ENCODE measurements around the gene CPNE7.

Gene CPNE7

GRCh38 chr16:89645122-89645521, 69.6 kb downstream of the CPNE7 start:
- H3K9ac ChIP-seq (ENCODE audit: insufficient read length, low read depth), result no peak overlapping the region
- H3K27me3 ChIP-seq (ENCODE audit: insufficient read depth, insufficient read length), result no peaks in the 10 kb centered on the region
- DNase-seq (ENCODE audit: low read depth, low spot score), result no peak
- H3K36me3 ChIP-seq (ENCODE audit: insufficient read depth, insufficient read length, low read length), result peaks cover 35% of the 10 kb centered on the region
- peaks cover 13% of the 10 kb centered on the region for H3K4me1 ChIP-seq (ENCODE audit: insufficient read depth, insufficient read length)
- no peak for TF ChIP-seq ZNF274 (IDR thresholded peaks at IDR 0.05; ENCODE audit: low read depth, low read length)
- no peak for TF ChIP-seq SUZ12 (IDR thresholded peaks at IDR 0.05; ENCODE audit: extremely low read depth, insufficient read depth, insufficient read length)
- no peak for TF ChIP-seq YY1 (IDR thresholded peaks at IDR 0.05; ENCODE audit: insufficient read depth, insufficient read length)
- no peaks in the 10 kb centered on the region for H3K9me3 ChIP-seq (ENCODE audit: insufficient read depth, low read length)
- H3K4me3 ChIP-seq (ENCODE audit: insufficient read length, low read depth), result no peak overlapping the region

- peaks cover 44% of the 10 kb centered on the region for H3K36me3 ChIP-seq (ENCODE audit: insufficient read depth, insufficient read length, low read length)
- no peak overlapping the region for H3K9ac ChIP-seq (ENCODE audit: insufficient read length, low read depth)
- H3K4me1 ChIP-seq (ENCODE audit: insufficient read depth, insufficient read length), result peaks cover 13% of the 10 kb centered on the region
- no peak for TF ChIP-seq YY1 (IDR thresholded peaks at IDR 0.05; ENCODE audit: insufficient read depth, insufficient read length)
- no peak for TF ChIP-seq ZNF274 (IDR thresholded peaks at IDR 0.05; ENCODE audit: low read depth, low read length)
- no peak for TF ChIP-seq SUZ12 (IDR thresholded peaks at IDR 0.05; ENCODE audit: extremely low read depth, insufficient read depth, insufficient read length)
- H3K9me3 ChIP-seq (ENCODE audit: insufficient read depth, low read length), result no peaks in the 10 kb centered on the region
- H3K4me3 ChIP-seq (ENCODE audit: insufficient read length, low read depth), result no peak overlapping the region
- no peak for DNase-seq (ENCODE audit: low read depth, low spot score)
- no peaks in the 10 kb centered on the region for H3K27me3 ChIP-seq (ENCODE audit: insufficient read depth, insufficient read length)
Observed at GRCh38 chr16:89646270-89646669, 70.7 kb downstream of the CPNE7 start.
